NCI-H526 treated with DMSO at 0.1 percent for 48 hours (cell line): Measurements from ENCODE around the gene ART3.
A peak's percentile ranks its signal among the peaks of the same experiment; 100 is the strongest.

Source experiments
- DNase-seq: peaks from one replicate; lab custom pipeline; 2025; lab: John Stamatoyannopoulos, UW

The ART3 gene

DNA sequence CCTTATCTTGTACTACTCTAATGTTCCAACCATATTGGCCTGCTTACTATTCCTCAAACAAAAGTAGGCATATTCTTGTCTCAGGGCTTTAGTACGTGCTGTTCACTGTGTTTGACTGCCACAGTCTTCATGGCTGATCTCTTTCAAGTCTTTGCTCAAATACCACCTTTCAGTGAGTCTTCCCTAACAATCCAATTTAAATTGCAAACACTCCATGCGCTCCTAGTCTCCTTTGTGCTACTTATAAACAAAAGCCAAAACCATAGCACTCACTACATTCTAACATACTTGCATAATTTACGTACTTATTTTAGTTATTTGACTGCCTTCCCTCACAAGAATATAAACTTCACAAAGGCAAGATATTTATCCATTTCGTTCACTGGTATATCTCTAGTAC, 1.7 kb upstream of the ART3 start:
- no peak for DNase-seq

DNA sequence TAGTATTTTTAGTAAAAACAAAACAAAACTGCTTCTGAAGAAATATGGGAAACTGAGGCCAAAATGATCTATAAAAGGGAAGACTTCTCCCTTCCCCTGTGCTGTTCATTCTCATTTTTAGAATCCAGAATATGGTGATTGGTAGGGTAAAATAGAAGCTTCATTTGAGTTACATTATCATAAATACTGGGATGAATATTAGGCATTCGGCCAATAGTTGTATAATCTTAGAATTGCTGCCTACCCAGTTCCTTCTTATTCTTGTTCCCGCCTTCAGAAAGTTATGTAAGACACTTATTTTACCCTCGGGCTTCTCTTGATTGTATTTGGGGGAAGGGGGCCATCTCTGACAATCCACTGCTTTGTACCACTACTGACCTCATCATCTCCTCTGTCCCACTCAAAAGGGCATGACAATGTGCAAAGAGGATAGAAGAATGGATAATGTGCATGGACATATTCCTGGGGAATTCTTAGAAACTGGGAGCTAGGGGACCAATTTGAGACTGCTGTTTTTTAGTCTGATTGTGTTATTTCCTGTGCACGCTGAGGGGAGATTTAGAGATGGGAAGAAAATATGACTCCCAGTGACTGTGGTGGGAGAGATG, 588 bp downstream of the ART3 start:
- no peak for DNase-seq

DNA sequence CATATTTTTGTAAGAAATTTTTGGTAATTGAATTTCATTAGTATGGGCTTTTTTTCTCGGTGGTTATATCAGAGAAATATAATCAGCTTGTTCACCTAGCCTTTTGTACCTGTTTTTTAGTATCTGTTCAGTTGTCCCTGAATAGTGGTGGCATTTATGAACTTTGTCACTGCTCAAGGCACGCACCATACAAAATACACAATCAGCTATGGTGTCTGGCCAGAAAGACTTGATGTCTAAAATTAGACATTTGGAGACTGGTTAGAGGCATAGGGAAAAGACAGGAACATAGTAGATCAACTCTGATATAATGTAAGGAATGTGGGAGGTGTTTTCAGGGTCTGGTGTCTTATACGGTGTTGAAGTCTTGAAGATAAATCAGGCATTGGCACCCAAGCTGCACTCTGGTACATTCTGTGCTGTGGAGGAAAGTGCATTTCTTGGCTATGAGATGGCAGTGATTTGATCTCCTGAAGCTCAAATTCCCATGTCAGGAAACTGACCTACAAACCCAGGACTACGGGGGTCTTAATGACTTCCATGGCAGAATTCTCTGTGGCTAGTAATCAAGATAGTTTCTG, 3.6 kb downstream of the ART3 start:
- no peak for DNase-seq

DNA sequence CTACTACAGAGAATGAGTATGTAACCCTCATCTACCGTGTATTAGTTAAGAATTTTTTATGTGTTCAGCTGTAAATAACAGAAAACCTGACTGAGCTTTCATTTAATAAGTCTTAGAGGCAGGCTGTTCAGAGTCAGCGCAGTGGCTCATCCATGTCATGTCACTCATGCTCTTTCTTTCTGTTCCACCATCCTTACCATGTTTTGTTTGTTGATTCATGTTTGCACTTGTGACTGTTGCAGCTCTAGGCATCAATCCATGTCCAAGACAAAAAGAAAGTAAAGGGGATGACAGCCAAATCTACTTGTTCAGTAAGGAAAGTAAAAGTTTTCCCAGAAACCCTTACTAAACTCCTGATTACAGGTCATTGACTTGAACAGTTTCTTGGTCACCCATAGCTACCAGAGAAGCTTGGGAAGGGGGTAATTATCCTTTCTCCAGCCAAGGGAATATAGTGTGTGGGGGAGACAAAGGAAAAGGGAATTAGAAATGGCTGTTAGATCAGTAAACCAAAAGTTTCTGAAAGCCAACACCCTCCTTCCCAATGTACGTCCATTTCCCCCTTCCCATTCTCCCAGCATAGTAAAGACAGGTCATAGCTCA, 9.0 kb downstream of the ART3 start:
- no peak for DNase-seq

DNA sequence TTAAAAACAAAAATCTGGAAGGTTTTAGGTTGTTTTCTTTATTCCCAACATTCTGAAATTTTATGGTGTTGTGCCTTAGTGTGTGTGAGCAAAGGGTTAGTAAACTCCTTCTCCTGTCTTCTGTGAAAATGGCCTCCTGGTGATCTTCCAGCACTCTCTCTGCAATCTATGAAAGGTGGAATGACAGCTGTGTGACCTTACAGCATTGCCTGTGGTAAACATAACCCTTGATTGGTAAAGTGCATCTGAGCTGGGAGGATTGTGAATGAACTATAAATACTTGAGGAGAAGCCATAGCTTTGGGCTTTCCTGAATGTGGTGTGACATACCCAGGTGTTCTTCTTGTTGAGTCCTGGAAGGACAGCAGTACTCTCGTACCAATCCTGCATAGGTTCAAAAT, 10.0 kb downstream of the ART3 start:
- no peak for DNase-seq

DNA sequence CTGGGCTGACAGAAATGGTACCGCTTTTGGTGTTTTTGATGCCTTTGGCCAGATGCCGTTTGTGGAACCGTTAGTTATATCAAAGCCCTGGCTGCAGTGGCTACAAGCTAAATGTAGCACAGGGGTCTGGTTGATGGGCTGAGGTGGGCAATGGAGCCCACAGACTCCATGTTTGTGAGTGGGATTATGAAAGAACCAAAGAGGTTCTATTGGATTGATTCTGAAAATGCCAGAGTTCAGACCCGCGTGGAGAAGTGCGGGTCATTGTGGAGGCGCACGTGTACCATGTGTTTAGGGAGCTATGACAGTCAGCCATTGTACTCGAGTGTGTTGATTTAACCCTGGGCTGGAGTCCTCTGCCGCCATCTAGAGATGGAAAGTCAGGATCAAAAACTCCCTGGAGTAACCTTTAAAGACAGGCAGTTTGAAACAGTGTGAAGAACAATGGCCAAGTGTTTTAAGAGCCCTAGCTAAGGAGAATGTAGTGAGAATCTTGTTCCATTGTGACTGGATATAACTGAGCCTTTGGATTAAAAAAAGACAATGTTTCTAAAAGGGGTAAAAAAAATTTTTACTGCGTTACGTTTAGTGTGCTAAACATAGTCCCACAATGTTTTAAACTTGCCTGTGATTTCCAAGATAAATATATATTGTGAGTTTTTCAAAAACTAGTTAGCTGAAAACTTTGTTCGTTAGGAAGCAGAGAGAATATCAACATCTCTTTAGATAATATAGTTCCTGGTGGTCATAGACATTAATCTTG, 12.7 kb downstream of the ART3 start:
- peak; percentile 55 for DNase-seq

DNA sequence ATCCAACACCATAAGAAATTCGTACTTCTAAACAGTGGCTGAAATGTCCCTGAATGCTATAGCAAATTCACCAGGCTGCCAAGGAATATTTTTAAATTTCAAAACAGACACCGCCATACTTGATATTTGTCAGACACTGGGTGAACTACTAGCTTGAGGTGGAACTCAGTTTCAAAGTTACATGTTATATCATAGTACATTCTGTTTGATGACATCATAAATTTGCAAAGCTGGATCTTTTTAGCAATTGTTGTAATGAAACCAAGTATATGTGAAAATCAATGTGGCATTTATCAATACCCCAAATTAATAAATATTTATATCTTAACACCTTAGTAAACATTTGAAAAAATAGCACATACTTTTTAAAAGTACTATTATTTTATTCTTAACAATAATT, 14.2 kb downstream of the ART3 start:
- DNase-seq: no peak

DNA sequence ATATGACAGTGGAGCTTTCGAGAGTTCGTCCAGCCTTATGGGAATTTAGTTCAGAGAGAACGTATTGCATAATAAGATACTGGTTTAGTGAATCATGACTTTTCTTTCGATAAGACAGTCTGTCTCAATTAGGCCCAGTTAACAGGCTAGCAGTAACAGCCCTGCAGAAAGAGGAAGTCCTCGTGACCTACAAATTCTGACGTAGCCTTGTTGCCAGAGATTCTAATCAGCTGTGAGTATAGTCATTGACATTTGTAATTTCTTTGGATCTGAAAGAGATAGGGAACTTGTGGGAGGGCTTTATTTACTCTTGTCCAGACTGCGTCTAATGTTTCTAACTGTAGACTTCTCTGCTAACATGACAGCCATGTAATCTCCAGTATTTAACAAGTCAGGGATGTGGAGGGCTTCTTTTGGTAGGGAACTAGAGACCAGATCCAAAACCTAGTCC, 15.8 kb downstream of the ART3 start:
- no peak for DNase-seq

DNA sequence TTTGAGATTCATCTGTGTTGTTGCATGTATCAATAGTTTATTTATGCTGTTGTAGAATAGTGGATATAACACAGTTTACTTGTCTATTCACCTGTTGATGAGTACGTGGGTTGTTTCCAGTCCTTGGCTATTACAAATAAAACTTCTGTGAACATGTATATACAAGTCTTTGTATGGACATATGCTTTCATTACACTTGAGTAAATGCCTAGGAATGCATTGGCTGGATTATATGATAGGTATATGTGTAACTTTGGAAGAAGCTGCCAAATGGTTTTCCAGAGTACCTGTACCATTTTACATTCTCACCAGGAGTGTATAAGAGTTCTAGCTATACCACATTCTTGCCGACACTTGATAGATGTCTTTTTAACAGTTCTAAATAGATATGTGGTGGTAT, 16.5 kb downstream of the ART3 start:
- DNase-seq: no peak

DNA sequence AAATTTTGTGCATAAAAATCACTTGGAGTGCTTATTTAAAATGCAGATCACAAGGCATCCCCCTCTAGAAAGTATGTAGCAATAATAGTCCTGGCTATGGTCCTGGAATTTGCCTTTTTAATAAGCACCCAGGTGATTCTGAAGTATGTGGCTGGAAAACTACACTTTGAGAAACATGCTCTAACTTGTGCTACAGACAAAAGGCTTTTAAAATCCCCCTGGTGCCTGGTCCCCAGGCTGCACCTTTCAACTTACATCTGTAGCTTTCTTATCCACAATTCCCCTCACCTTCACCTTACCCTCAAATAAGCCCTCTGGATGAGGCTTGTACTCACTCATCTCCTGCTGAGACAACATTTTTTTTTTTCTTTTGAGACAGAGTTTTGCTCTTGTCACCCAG, 21.1 kb downstream of the ART3 start:
- DNase-seq: no peak

DNA sequence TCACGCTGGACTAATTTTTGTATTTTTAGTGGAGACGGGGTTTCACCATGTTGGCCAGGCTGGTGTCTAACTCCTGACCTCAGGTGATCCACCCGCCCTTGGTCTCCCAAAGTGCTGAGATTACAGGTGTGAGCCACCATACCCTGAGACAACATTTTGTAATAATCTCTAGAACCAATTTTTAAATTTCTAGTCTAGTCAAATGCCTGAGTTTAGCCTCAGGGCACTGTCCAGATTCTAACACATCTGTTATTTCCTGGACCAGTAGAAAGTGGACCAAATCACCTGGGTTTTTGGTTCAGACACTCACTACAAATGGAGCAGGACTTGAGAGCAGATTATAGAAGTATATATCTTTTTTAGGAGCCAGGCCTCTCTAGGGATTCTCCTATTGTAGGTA, 21.6 kb downstream of the ART3 start:
- DNase-seq: no peak

DNA sequence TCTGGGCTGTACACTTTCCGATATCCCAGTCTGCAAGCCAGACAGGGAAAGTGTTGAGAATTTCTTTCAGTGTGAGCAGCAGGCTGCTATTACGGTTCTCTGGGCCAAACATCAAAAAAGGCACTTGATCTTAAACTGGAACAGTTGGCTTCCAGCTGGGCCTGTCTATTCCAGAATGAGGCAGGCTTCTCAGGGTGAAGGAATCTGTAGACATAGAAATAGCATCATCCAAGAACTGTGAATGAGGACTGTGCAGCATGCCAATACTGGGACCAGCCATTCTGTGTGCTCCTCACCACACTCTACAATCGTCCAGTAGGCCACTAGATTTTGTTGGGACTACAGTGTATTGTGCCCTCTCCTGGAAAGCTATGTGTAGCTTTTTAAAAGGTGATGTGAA, 31.1 kb downstream of the ART3 start:
- DNase-seq: no peak

DNA sequence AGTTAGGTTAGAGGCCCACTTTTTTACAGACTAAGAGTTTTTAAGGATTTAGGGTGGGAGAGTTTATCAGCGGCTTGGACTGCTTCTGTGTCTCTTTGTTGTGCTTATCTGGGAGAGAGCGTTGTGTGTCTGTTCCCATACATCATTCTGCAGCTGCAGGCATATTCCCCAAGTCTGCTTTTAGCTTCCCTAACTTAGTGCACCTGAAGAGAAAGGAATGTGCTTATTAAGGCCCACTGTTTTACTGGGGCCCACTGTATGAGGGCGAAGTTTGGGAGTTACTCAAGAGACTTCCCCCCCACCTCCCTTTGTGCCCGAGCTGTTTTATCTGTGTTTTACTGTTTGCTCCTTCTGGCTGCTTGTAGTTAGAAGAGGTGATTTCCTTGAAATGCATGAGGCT, 31.9 kb downstream of the ART3 start:
- no peak for DNase-seq

DNA sequence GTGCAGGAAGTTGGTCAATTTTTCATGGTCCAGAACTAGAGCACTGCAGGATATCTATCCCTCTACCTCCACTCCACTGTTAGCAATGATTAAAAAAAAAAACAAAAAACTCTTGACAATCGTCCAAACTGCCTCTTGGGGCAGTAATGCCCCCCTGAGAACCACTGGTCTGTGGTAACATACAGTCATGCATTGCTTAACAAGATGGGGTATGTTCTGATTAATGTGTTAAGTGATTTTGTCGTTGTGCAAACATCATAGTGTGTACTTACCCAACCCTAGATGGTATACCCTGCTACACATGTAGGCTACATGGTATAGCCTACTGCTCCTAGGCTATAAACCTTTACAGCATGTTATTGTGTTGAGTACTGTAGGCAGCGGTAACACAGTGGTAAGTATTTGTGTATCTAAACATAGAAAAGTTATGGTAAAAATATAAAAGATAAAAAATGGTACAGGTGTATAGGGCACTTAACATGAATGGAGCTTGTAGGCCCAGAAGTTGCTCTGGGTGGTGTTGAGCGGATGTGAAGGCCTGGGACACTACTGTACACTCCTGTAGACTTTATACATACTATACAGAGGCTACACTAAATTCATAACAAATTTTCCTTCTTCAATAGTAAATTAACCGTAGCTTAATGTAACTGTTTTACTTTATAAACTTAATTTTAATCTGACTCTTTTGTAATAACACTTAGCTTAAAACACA, 34.1 kb downstream of the ART3 start:
- DNase-seq: no peak

DNA sequence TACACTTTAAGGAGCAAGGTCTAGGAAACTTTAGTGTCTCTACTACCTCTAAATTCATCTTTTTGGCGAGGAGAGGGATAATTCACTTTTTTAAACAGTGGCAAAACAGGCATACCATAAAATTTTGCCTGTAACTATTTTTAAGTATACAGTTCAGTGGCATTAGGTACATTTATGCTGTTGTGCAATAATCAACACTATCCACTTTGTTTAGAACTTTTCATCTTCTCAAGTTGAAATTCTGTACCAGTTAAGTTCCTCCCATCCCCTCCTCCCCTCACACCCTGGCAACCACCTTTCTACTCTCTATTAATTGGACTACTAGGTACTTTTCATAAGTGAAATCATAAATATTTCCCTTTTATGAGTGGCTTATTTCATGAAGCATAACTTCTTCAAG, 42.3 kb downstream of the ART3 start:
- DNase-seq: no peak

DNA sequence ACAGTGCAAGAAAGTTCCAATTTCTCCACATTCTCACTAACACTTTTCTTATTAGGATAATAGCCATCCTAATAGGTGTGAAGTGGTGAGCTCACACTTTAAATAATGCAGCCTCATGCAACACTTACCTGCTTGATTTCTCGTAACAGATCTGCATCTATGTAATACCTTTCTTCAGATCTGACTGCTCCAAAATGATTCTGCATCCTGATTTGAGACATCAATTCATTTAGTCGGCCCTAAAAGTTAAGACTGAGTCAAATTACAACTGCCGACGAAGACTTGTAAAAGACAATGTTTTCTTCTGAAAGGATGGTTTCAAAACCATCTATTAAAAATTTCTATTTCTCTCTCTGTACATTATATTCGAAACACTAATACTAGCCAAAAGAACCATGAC, 43.0 kb downstream of the ART3 start:
- no peak for DNase-seq

DNA sequence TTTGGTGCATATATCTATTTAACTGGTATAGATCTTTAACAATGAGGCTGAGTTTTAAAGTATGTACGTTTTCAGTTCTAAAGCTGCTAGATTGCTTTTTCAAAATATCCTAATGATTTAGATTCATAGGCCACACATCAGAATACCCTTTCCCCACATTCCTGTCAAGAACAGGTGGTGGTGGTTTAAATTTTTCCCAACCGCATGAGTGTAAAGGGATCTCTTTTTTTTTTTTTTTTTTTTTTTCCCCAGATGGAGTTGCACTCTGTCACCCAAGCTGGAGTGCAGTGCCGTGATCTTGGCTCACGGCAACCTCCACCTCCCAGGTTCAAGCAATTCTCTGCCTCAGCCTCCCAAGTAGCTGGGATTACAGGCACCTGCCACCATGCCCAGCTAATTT, 45.7 kb downstream of the ART3 start:
- DNase-seq: no peak

DNA sequence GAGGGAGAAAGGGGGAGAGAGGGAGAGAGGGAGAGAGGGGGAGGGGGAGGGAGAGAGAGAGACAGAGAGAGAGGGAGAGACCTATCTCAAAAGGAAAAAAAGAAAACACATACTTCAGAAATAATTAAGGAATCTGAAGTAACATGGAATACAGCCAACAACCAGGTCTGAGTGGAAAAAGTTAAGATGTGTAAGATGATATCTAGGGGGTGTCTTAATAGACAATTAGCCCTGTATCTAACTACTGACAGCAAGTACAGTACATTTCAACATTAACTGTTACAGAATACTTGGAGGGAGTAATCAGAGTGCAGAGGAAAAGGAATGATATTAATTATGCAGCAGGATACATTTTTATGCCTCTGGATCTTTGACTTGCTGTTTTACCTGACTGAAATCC, 51.3 kb downstream of the ART3 start:
- DNase-seq: no peak

DNA sequence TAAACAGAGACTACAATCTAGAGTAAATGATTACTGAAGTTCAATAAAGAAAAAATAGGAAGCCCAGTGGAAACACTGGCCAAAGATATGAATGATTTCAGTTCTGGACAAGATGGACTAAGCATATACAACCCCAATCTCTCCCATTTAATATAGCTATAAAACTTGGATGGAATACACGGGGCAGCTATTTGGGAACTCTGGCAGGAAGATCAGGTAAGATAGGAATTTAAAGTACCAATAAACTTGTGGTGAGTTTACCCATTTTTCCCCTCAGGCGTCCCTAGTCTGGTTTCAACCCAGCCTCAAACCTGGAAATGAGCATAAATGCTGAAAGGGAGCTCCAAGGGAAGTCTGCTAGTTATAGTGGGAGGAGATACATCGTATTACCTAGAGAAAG, 53.2 kb downstream of the ART3 start:
- DNase-seq: no peak

DNA sequence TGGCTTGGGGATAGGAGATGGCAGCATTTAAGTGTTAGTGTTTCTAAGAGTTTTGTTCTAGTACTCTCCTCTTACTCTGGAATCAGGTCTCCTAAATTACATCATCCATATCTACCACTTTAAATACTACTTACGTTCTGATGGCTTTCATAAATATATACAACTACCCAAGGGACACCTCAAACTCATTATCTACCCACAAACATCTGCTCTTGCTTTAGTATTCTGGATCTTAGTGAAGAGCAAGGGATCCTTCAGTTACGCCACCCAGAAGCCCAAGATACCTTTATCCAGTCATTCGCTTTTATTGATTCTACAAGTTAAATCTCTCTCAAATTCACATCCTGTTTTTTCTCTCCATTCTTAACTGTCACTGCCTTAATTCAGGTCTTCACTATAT, 66.7 kb downstream of the ART3 start:
- no peak for DNase-seq

DNA sequence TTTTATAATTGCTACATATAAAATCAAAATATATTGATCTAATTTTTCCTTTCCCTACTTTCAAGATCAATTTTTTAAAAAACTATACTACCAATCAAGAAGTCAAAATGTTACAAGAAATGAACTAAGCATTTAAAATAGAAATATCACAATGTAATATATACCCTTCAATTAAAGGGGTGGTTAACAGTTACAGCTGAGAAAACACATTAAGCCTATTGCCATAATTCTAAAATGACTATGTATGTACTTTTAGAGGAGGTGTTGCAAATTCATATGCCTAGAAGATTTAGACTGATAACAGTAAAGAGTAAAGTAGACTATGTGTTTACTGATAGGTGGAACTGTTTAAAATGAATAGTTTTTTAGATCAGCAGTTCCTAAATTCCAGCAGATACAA, 70.0 kb downstream of the ART3 start:
- no peak for DNase-seq

DNA sequence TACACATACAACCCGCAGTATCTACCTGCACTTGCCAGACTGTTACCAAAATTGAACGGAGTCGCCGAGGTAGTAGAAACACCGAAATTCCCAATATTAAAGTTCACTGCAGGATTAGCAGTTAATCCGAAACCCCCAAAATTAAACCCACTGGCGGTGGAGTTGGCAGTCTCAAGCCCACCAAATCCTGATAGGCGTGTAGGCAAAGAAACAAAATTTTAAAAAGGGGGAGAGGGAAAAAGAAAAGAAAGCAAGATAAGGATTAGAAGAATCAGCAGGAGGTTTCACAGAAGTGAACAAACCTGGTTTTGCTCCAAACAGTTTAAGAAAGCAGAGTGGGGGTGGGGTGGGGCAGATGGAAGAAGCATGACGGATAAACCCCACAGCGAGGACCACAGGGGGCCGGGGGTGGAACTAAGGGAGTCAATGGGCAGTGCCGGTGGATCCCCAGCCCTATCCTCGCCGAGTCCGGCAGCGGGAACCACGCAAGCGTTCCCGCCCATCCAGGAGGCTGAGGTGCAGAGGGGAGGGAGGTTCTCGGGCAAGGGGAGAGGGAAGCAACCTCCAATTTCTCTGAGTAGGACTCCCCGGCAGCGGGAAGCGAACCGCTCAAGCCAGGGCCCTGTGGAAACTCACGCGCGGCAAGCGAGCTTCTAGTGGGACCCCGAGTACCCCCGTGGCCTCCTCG, 73.1 kb downstream of the ART3 start:
- peak; percentile 12 for DNase-seq
